ENCODE results near the gene IFT122.

The IFT122 gene

DNA sequence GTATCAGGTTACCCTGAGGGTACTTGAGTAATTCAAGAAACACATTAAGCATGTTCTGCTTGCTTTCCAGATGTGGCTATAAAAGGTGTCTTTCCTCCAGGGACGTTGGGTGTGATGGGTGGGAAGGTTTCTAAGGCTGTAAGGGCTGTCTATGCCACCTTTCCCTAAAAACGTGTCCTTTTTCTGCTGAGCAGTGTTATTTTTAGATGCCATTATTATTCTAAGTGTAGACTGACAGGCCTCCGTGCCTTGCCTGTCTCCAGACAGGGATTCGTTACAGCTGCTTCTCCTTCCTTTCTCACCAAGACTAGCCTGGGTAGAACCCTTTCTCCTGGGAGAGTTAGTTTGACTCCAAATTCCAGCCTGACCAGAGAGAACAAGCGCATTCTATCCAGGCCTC lies 61.6 kb downstream of the IFT122 start:
- no CpG with 5 or more reads among the region's 5 CpGs for WGBS (ENCODE audit: extremely low coverage, insufficient coverage, low lambda C conversion rate)
- peaks cover 3% of the 10 kb centered on the region for H3K36me3 ChIP-seq (ENCODE audit: control insufficient read depth, insufficient read depth, low read length)
- no peak overlapping the region for H3K4me3 ChIP-seq (ENCODE audit: low read length)
- no peak overlapping the region for H2BK120ac ChIP-seq (ENCODE audit: low read depth, low read length)
- no peak overlapping the region for H4K8ac ChIP-seq (ENCODE audit: low read depth, low read length)
- no peak overlapping the region for H3K9ac ChIP-seq (ENCODE audit: low read length)
- no peak overlapping the region for H3K4me2 ChIP-seq (ENCODE audit: low read length)
- no peak overlapping the region for H3K27ac ChIP-seq (ENCODE audit: low read depth, low read length)
- no peaks in the 10 kb centered on the region for H3K79me2 ChIP-seq (ENCODE audit: control insufficient read depth, insufficient read depth, low read length)
- no peak overlapping the region for H4K5ac ChIP-seq (ENCODE audit: low read length)
- H3K23ac ChIP-seq (ENCODE audit: low read length) = no peak overlapping the region
- H3K4me1 ChIP-seq (ENCODE audit: control insufficient read depth, low read depth, low read length) = no peaks in the 10 kb centered on the region
- H2AK5ac ChIP-seq (ENCODE audit: low read length) = no peak overlapping the region
- H3K79me1 ChIP-seq (ENCODE audit: low read length) = no peaks in the 10 kb centered on the region
- no peak overlapping the region for H3K56ac ChIP-seq (ENCODE audit: low read length)
- no peak overlapping the region for H2BK15ac ChIP-seq (replicated peaks; ENCODE audit: low read depth)
- no peak overlapping the region for H3K4ac ChIP-seq (ENCODE audit: low read depth, low read length)
- H3K18ac ChIP-seq (ENCODE audit: low read length) = no peak overlapping the region
- no peak for DNase-seq
- H2BK5ac ChIP-seq (ENCODE audit: low read length) = no peak overlapping the region
- no peaks in the 10 kb centered on the region for H3K27me3 ChIP-seq (ENCODE audit: insufficient read depth, low read length, poor library complexity)

GRCh38 chr3:129502641-129503408 lies 62.8 kb downstream of the IFT122 start:
- Histone ChIP-seq H3K79me2 (ENCODE audit: control insufficient read depth, insufficient read depth, low read length) (no peaks in the 10 kb centered on the region), H2BK120ac (ENCODE audit: low read depth, low read length) (no peak overlapping the region), H3K56ac (ENCODE audit: low read length) (no peak overlapping the region), H4K8ac (ENCODE audit: low read depth, low read length) (no peak overlapping the region), H3K4me2 (ENCODE audit: low read length) (no peak overlapping the region), H3K23ac (ENCODE audit: low read length) (no peak overlapping the region), H3K36me3 (ENCODE audit: control insufficient read depth, insufficient read depth, low read length) (peaks cover 3% of the 10 kb centered on the region), H3K9ac (ENCODE audit: low read length) (no peak overlapping the region), H3K27me3 (ENCODE audit: insufficient read depth, low read length, poor library complexity) (no peaks in the 10 kb centered on the region), H3K79me1 (ENCODE audit: low read length) (no peaks in the 10 kb centered on the region), H3K4me3 (ENCODE audit: low read length) (no peak overlapping the region), H3K27ac (ENCODE audit: low read depth, low read length) (no peak overlapping the region), H2AK5ac (ENCODE audit: low read length) (no peak overlapping the region), H4K5ac (ENCODE audit: low read length) (no peak overlapping the region), H3K4me1 (ENCODE audit: control insufficient read depth, low read depth, low read length) (no peaks in the 10 kb centered on the region), H2BK15ac (replicated peaks; ENCODE audit: low read depth) (no peak overlapping the region), H2BK5ac (ENCODE audit: low read length) (no peak overlapping the region), H3K4ac (ENCODE audit: low read depth, low read length) (no peak overlapping the region), H3K18ac (ENCODE audit: low read length) (no peak overlapping the region)
- WGBS (ENCODE audit: extremely low coverage, insufficient coverage, low lambda C conversion rate) = no CpG with 5 or more reads among the region's 18 CpGs
- no peak for DNase-seq

- Histone ChIP-seq H4K8ac (ENCODE audit: low read depth, low read length) (no peak overlapping the region), H3K79me1 (ENCODE audit: low read length) (no peaks in the 10 kb centered on the region), H3K4ac (ENCODE audit: low read depth, low read length) (no peak overlapping the region), H3K18ac (ENCODE audit: low read length) (no peak overlapping the region), H2BK15ac (replicated peaks; ENCODE audit: low read depth) (no peak overlapping the region), H3K23ac (ENCODE audit: low read length) (no peak overlapping the region), H2AK5ac (ENCODE audit: low read length) (no peak overlapping the region), H3K79me2 (ENCODE audit: control insufficient read depth, insufficient read depth, low read length) (no peaks in the 10 kb centered on the region), H3K4me3 (ENCODE audit: low read length) (no peak overlapping the region), H3K27me3 (ENCODE audit: insufficient read depth, low read length, poor library complexity) (no peaks in the 10 kb centered on the region), H3K36me3 (ENCODE audit: control insufficient read depth, insufficient read depth, low read length) (peaks cover 3% of the 10 kb centered on the region), H4K5ac (ENCODE audit: low read length) (no peak overlapping the region), H2BK5ac (ENCODE audit: low read length) (no peak overlapping the region), H3K56ac (ENCODE audit: low read length) (no peak overlapping the region), H2BK120ac (ENCODE audit: low read depth, low read length) (no peak overlapping the region), H3K4me2 (ENCODE audit: low read length) (no peak overlapping the region), H3K4me1 (ENCODE audit: control insufficient read depth, low read depth, low read length) (no peaks in the 10 kb centered on the region), H3K27ac (ENCODE audit: low read depth, low read length) (no peak overlapping the region), H3K9ac (ENCODE audit: low read length) (no peak overlapping the region)
- DNase-seq = no peak
- no CpG with 5 or more reads among the region's 13 CpGs for WGBS (ENCODE audit: extremely low coverage, insufficient coverage, low lambda C conversion rate)
Measured at GRCh38 chr3:129503471-129504291, 63.7 kb downstream of the IFT122 start.

DNA sequence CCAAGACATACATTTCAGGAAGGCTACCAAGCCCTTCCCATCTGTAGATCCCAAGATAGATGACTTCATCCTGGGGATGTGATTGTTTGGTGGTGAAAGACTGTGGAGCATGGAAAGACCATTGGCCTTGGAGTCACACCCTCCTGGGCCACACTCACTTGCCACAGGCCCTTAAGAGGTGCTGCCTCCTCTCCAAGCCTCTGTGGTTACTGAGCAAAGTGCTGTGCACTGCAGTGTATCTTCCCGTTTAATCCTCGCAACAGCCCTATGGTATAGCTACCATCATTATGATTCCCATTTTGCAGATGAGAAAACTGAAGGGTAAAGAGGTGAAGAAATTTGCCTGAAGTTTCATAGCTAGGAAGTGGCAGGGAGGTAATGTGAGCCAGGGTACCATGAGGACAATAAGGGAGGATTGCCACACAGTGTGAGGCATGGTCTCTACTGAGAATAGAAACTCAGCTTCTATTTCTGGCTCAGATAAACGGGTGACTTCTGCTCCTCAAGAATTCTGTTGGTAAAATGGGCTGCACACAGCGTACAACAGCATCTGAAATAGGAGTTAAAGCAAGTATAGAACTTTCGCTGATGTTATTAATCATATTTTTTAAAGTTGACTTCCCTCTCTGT lies 64.6 kb downstream of the IFT122 start:
- Histone ChIP-seq H3K23ac (ENCODE audit: low read length) (no peak overlapping the region), H3K9ac (ENCODE audit: low read length) (no peak overlapping the region), H3K4me3 (ENCODE audit: low read length) (no peak overlapping the region), H3K79me2 (ENCODE audit: control insufficient read depth, insufficient read depth, low read length) (no peaks in the 10 kb centered on the region), H3K4ac (ENCODE audit: low read depth, low read length) (no peak overlapping the region), H3K4me2 (ENCODE audit: low read length) (no peak overlapping the region), H3K36me3 (ENCODE audit: control insufficient read depth, insufficient read depth, low read length) (peaks cover 3% of the 10 kb centered on the region), H2BK120ac (ENCODE audit: low read depth, low read length) (no peak overlapping the region), H3K27me3 (ENCODE audit: insufficient read depth, low read length, poor library complexity) (no peaks in the 10 kb centered on the region), H2BK5ac (ENCODE audit: low read length) (no peak overlapping the region), H3K79me1 (ENCODE audit: low read length) (no peaks in the 10 kb centered on the region), H3K27ac (ENCODE audit: low read depth, low read length) (no peak overlapping the region), H3K56ac (ENCODE audit: low read length) (no peak overlapping the region), H4K5ac (ENCODE audit: low read length) (no peak overlapping the region), H2AK5ac (ENCODE audit: low read length) (no peak overlapping the region), H3K18ac (ENCODE audit: low read length) (no peak overlapping the region), H2BK15ac (replicated peaks; ENCODE audit: low read depth) (no peak overlapping the region), H4K8ac (ENCODE audit: low read depth, low read length) (no peak overlapping the region), H3K4me1 (ENCODE audit: control insufficient read depth, low read depth, low read length) (no peaks in the 10 kb centered on the region)
- no peak for DNase-seq
- no CpG with 5 or more reads among the region's 5 CpGs for WGBS (ENCODE audit: extremely low coverage, insufficient coverage, low lambda C conversion rate)

DNA sequence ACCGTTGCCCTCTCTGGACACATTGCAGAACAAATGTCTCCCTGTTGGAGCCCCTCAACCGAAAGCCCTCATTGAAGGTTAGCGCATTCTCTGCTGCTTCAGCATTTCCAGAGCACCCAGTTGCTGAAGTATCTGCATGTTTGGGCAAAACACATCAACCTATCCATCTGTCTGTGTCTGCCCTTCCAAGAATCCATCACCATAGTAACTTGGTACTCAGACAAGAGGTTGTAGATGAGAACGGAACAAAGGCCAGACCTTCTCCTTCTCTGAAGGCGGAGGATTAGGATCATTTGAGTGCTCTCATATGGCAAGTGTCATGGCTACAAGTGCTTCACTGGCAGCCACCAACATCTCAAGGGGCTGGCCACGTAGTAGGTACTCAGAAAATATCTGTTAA lies 65.3 kb downstream of the IFT122 start:
- no peak overlapping the region for H2AK5ac ChIP-seq (ENCODE audit: low read length)
- H3K4ac ChIP-seq (ENCODE audit: low read depth, low read length) = no peak overlapping the region
- H4K5ac ChIP-seq (ENCODE audit: low read length) = no peak overlapping the region
- no peak overlapping the region for H3K4me2 ChIP-seq (ENCODE audit: low read length)
- H3K36me3 ChIP-seq (ENCODE audit: control insufficient read depth, insufficient read depth, low read length) = no peaks in the 10 kb centered on the region
- H4K8ac ChIP-seq (ENCODE audit: low read depth, low read length) = no peak overlapping the region
- H3K79me2 ChIP-seq (ENCODE audit: control insufficient read depth, insufficient read depth, low read length) = no peaks in the 10 kb centered on the region
- H3K27ac ChIP-seq (ENCODE audit: low read depth, low read length) = no peak overlapping the region
- WGBS (ENCODE audit: extremely low coverage, insufficient coverage, low lambda C conversion rate) = no CpG with 5 or more reads among the region's 6 CpGs
- H3K79me1 ChIP-seq (ENCODE audit: low read length) = no peaks in the 10 kb centered on the region
- no peak overlapping the region for H3K56ac ChIP-seq (ENCODE audit: low read length)
- no peak overlapping the region for H3K23ac ChIP-seq (ENCODE audit: low read length)
- no peak overlapping the region for H3K18ac ChIP-seq (ENCODE audit: low read length)
- H3K9ac ChIP-seq (ENCODE audit: low read length) = no peak overlapping the region
- no peak overlapping the region for H2BK5ac ChIP-seq (ENCODE audit: low read length)
- H2BK15ac ChIP-seq (replicated peaks; ENCODE audit: low read depth) = no peak overlapping the region
- no peak overlapping the region for H3K4me3 ChIP-seq (ENCODE audit: low read length)
- DNase-seq = no peak
- H2BK120ac ChIP-seq (ENCODE audit: low read depth, low read length) = no peak overlapping the region
- H3K27me3 ChIP-seq (ENCODE audit: insufficient read depth, low read length, poor library complexity) = no peaks in the 10 kb centered on the region
- H3K4me1 ChIP-seq (ENCODE audit: control insufficient read depth, low read depth, low read length) = no peaks in the 10 kb centered on the region

Measured in mesendoderm (in vitro differentiated cells).